ENCODE results near the gene ZNF367.

Gene ZNF367

DNA sequence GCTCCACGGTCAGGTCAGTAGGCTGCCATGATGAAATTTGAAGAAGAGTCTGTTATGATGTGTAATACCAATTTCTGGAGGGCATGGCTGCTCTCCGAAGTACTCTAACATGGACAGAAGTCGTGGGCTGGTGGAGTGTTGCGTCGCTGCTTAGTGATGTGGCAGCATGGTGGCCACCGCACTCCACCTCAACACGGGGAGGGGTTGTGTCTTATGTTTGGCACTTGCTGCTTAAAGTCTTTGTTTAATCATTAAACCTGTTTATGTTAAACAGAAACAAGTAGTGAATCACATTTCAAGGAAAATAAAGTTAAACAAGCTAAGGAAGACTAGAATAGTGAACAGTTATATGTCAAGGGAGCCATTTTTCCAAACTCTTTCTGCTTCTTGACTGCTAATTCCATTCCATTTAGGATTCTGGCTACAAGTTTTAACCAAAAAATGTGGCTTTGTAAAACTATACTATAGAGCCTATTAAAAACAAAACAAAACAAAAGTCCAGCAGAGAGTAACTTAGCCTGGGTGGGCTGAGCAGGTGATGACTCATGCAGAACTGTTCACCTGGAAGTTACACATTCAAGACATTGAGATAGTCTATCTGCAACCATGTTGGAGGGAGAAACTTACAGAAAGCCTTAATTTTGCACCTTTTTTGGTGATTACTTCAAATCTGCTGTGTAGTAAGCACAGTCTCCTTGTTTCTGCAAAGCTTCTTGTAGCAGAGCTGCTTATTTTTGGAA lies 41.3 kb upstream of the ZNF367 start:
- TF ChIP-seq, protein P1, sequence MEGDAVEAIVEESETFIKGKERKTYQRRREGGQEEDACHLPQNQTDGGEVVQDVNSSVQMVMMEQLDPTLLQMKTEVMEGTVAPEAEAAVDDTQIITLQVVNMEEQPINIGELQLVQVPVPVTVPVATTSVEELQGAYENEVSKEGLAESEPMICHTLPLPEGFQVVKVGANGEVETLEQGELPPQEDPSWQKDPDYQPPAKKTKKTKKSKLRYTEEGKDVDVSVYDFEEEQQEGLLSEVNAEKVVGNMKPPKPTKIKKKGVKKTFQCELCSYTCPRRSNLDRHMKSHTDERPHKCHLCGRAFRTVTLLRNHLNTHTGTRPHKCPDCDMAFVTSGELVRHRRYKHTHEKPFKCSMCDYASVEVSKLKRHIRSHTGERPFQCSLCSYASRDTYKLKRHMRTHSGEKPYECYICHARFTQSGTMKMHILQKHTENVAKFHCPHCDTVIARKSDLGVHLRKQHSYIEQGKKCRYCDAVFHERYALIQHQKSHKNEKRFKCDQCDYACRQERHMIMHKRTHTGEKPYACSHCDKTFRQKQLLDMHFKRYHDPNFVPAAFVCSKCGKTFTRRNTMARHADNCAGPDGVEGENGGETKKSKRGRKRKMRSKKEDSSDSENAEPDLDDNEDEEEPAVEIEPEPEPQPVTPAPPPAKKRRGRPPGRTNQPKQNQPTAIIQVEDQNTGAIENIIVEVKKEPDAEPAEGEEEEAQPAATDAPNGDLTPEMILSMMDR (IDR thresholded peaks at IDR 0.05): no peak

DNA sequence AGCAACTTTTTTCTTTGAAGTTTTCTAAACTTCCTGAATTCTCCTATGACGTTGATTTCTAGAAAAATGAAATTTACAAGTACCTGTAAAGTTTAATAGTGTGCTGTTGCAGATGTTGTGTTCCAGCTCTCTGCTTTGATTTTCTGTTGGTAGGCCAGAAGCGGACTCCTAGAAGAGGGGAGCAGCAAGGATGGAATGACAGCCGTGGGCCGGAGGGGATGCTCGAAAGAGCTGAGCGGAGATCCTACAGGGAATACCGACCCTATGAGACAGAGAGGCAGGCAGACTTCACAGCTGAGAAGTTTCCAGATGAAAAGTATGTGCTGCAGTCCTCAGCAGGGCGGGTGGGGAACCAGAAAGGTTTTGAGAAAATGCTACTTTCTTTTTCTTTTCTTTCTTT lies 40.1 kb upstream of the ZNF367 start:
- TF ChIP-seq, protein P1 (IDR thresholded peaks at IDR 0.05): no peak

DNA sequence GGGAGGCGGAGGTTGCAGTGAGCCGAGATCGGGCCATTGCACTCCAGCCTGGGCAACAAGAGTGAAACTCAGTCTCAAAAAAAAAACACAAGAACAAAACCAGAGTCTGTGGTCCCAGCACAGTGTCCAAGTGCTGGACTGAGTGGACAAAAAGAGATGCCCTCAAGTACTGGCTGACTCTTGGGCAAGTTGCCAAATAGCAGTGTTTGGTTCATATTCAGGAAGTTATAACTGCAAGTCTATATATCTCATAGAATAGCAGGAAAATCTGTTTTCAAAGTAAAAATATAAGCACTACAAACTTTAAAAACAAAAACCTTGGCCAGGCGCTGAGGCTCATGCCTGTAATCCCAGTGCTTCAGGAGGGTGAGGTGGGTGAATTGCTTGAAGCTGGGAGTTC lies 39.1 kb upstream of the ZNF367 start:
- TF ChIP-seq, protein P1 (IDR thresholded peaks at IDR 0.05): no peak

DNA sequence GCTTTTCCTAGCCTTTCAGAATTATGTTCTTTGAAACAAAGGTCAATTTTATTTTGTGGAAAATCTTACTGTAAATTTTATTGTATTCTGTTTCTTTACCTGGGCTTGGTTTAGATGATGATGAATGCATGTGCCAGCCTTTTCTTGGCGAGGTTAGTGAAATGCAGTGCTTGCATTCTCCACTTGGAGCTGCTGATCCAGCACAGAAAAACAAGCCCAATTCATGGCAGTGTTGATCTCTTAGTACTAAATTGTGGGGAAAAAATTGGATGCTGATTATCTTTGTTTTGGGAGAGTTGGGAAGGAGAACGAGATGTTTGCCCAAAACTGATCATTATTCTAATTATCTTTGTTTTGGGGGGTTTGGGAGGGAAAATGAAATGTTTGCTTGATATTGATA lies 35.5 kb upstream of the ZNF367 start:
- TF ChIP-seq, protein P1 (IDR thresholded peaks at IDR 0.05): peak; percentile 81

DNA sequence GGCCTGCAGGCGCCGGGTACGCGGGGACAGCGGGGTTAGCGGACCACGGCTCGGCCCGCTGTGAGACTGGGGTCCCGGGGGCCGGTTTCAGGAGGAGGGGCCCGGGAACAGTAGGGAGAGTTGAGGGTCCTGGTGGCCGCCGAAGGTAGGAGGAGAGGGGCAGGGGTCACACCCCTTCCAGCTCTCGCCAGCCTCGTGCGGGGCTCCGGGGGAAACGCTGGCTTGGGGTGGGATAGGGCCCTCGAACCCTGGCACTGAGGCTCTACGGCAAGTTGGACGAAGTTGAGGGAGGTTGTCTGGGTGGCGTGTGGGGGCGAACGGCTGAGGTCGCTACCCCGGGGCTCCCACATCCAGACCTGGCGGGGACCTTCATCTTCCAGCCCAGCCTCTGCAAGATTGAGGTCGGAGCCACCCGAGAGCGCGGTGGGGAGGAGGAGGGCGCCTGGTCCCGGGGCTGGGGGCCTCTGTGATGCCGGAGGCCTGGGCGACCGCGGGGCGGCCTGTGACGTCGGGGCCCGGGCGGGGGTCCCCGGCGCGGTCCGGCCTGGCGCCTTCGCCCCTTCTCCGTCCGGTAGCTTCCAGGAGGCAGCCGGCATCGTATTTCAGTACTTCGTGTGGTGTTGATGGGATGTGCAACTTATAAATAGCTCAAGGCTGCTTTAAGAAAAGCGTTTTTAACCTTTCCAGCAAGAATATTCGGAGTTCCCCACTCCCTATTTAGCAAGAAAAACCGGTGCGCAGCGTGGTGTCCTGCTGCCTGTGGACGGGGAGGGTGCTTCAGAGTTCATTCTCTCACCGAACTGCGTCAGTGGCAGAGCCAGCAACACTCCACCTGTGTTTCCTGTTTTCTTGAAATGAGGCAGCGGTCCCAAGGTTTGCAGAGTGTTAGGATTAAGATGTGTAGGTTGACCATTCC lies 32.7 kb upstream of the ZNF367 start:
- TF ChIP-seq, protein P1 (IDR thresholded peaks at IDR 0.05): no peak

DNA sequence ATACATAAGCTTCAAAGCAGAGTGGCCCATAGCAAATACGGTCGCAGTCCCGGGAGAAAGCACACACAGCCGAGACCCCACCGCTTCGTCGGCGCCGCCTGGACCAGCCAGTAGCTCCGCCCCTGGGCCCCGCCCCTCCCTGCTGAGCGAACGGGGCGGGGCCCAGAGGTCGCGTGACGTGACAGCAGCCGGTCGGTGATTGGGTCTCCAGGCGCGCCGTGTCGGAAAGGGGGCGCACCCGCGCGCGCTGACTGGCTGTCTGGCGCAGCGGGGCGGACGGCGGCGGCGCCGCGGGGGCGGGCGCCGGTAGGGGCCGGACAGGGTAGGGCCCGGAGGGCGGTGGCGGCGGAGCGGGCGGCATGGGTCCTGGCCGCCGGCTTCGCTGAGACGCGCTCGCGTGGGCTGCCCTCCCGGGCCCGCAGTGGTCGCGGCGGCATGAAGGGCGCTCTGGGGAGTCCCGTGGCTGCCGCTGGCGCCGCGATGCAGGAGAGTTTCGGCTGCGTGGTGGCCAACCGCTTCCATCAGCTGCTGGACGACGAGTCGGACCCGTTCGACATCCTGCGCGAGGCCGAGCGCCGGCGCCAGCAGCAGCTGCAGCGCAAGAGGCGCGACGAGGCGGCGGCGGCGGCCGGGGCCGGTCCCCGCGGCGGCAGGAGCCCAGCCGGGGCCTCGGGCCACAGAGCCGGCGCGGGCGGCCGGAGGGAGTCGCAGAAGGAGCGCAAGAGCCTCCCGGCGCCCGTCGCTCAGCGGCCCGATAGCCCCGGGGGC lies 31.9 kb upstream of the ZNF367 start, which contains the start of gene HABP4:
Gene HABP4 (plus strand): TSS at position 325 of the 768 bp plus-strand sequence. CDS start 111 bp downstream, at position 436.
- TF ChIP-seq, protein P1 (IDR thresholded peaks at IDR 0.05): no peak

DNA sequence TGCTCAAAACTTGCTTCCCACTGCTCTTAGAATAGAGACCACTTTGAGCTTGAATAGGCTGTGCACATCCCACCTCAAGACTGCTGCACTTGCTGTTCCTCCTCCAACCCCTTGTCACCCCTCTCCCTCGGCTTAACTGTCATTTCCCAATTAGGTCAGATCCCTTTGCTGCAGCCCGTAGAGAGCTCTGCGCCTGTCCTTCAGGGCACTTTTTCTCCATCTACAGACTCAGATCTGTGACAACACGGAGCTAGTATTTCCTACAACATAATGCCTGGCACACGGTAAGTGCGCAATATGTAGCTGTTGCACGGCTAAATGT lies 31.3 kb upstream of the ZNF367 start:
- TF ChIP-seq, protein P1 (IDR thresholded peaks at IDR 0.05): no peak
